H9 (cell line): ENCODE measurements around the gene RAPSN. TPM values are rescaled to one million over a fixed set of nuclear protein-coding genes. Genes with fewer than 3 reads are reported as not detected.

Experiments used
- DNase-seq: peaks from one replicate; pipeline ENCODE4 v3.0.0-alpha.2; 2017
- H2AFZ ChIP-seq: one replicate; pipeline ENCODE4 v1.6.1; 2013; ENCODE audit warnings: mild to moderate bottlenecking, low read length, control low read depth, moderate library complexity
- H2AK5ac ChIP-seq: 2 replicates; pipeline ENCODE4 v1.6.1; 2013; ENCODE audit warnings: low read length, control low read depth, mixed read lengths; ENCODE audit not compliant: insufficient read length
- H2BK120ac ChIP-seq: one replicate; pipeline ENCODE4 v1.6.1; 2013; ENCODE audit warnings: low read depth, mild to moderate bottlenecking, low read length, control low read depth, inconsistent platforms; ENCODE audit not compliant: poor library complexity, severe bottlenecking
- H2BK12ac ChIP-seq: 2 replicates; pipeline ENCODE4 v1.6.1; 2013; ENCODE audit warnings: low read length, control low read depth, mixed read lengths, low read depth; ENCODE audit not compliant: insufficient read length
- H2BK15ac ChIP-seq: 2 replicates; pipeline ENCODE4 v1.6.1; 2013; ENCODE audit warnings: low read depth, low read length, control low read depth
- H2BK20ac ChIP-seq: one replicate; pipeline ENCODE4 v1.6.1; 2013; ENCODE audit warnings: low read depth, mild to moderate bottlenecking, low read length, control low read depth, inconsistent platforms; ENCODE audit not compliant: poor library complexity, severe bottlenecking
- H2BK5ac ChIP-seq: 2 replicates; pipeline ENCODE4 v1.6.1; 2013; ENCODE audit warnings: low read length, control low read depth, mixed read lengths; ENCODE audit not compliant: insufficient read length
- H3K14ac ChIP-seq: 2 replicates; pipeline ENCODE4 v1.6.1; 2013; ENCODE audit warnings: low read length, control low read depth; ENCODE audit not compliant: insufficient read depth
- H3K18ac ChIP-seq: 2 replicates; pipeline ENCODE4 v1.6.1; 2013; ENCODE audit warnings: low read depth, mild to moderate bottlenecking, mixed read lengths, low read length, control low read depth; ENCODE audit not compliant: insufficient read length
- H3K23ac ChIP-seq: 2 replicates; pipeline ENCODE4 v1.6.1; 2013; ENCODE audit warnings: low read length, control low read depth, mixed read lengths, low read depth; ENCODE audit not compliant: insufficient read length
- H3K23me2 ChIP-seq: 2 replicates; pipeline ENCODE4 v1.6.1; 2013; ENCODE audit warnings: low read depth, mild to moderate bottlenecking, mixed read lengths, low read length, control low read depth; ENCODE audit not compliant: insufficient read length, poor library complexity, severe bottlenecking
- H3K27ac ChIP-seq: 2 replicates; pipeline ENCODE4 v1.5.1; 2013; ENCODE audit warnings: low read length, control low read depth, mixed read lengths, low read depth; ENCODE audit not compliant: insufficient read length
- H3K27me3 ChIP-seq: 2 replicates; pipeline ENCODE4 v1.6.1; 2013; ENCODE audit warnings: low read length, control low read depth, inconsistent platforms; ENCODE audit not compliant: insufficient read depth
- H3K4ac ChIP-seq: 2 replicates; pipeline ENCODE4 v1.6.1; 2013; ENCODE audit warnings: low read depth, mild to moderate bottlenecking, control low read depth, inconsistent platforms, low read length, moderate library complexity
- H3K4me1 ChIP-seq: 2 replicates; pipeline ENCODE4 v1.6.1; 2013; ENCODE audit warnings: low read length, control low read depth, inconsistent platforms; ENCODE audit not compliant: insufficient read depth
- H3K4me2 ChIP-seq: 2 replicates; pipeline ENCODE4 v1.6.1; 2013; ENCODE audit warnings: low read length, control low read depth, mixed read lengths; ENCODE audit not compliant: insufficient read length, insufficient read depth
- H3K56ac ChIP-seq: 2 replicates; pipeline ENCODE4 v1.6.1; 2013; ENCODE audit warnings: low read depth, mild to moderate bottlenecking, mixed read lengths, low read length, control low read depth; ENCODE audit not compliant: insufficient read length
- H3K79me1 ChIP-seq: 2 replicates; pipeline ENCODE4 v1.6.1; 2013; ENCODE audit warnings: low read depth, mild to moderate bottlenecking, moderate library complexity, low read length, control low read depth, inconsistent platforms; ENCODE audit not compliant: insufficient read depth, poor library complexity, severe bottlenecking
- H3K79me2 ChIP-seq: 2 replicates; pipeline ENCODE4 v1.6.1; 2013; ENCODE audit warnings: low read length, control low read depth, inconsistent platforms; ENCODE audit not compliant: insufficient read depth
- H3K9ac ChIP-seq: 2 replicates; pipeline ENCODE4 v1.6.1; 2013; ENCODE audit warnings: low read length, control low read depth, mixed read lengths; ENCODE audit not compliant: insufficient read length; ENCODE audit errors: extremely low read depth
- H3K9me3 ChIP-seq: one replicate; pipeline ENCODE4 v1.6.1; 2013; ENCODE audit warnings: low read depth, low read length, inconsistent platforms; ENCODE audit not compliant: control insufficient read depth
- H3T11ph ChIP-seq: one replicate; pipeline ENCODE4 v1.6.1; 2013; ENCODE audit warnings: mild to moderate bottlenecking, low read length, control low read depth, inconsistent platforms
- H4K20me1 ChIP-seq: one replicate; pipeline ENCODE4 v1.6.1; 2013; ENCODE audit not compliant: control insufficient read depth, insufficient read length, insufficient read depth
- H4K5ac ChIP-seq: 2 replicates; pipeline ENCODE4 v1.6.1; 2013; ENCODE audit warnings: low read depth, mild to moderate bottlenecking, mixed read lengths, low read length, control low read depth; ENCODE audit not compliant: insufficient read length
- H4K8ac ChIP-seq: replicated peaks from 2 replicates; pipeline ENCODE4 v1.6.1; 2013; ENCODE audit warnings: low read length, control low read depth, mixed read lengths, low read depth; ENCODE audit not compliant: insufficient read length
- H4K91ac ChIP-seq: 2 replicates; pipeline ENCODE4 v1.6.1; 2013; ENCODE audit warnings: low read depth, mild to moderate bottlenecking, moderate library complexity, mixed read lengths, low read length, control low read depth; ENCODE audit not compliant: insufficient read length
- H3K27ac Mint-ChIP-seq, 3 experiments: 2 replicates in 2 of 3; 3 replicates in 1 of 3; pipeline ENCODE4 v1.8.0; 2020 to 2021; ENCODE audit warnings: mixed read lengths in 3 of 3, mild to moderate bottlenecking in 1 of 3, moderate library complexity in 1 of 3
- H3K27me3 Mint-ChIP-seq: 2 replicates; pipeline ENCODE4 v1.8.0; 2021; ENCODE audit warnings: low read depth, mild to moderate bottlenecking, moderate library complexity, mixed read lengths
- H3K36me3 Mint-ChIP-seq, 3 experiments: 2 replicates in 2 of 3; 3 replicates in 1 of 3; pipeline ENCODE4 v1.8.0; 2020 to 2021; ENCODE audit warnings: low read depth in 3 of 3, mixed read lengths in 3 of 3; ENCODE audit not compliant: insufficient read depth in 1 of 3
- H3K4me1 Mint-ChIP-seq, 2 experiments: 2 replicates each; pipeline ENCODE4 v1.8.0; 2020; ENCODE audit warnings: mixed read lengths in 2 of 2
- H3K4me3 Mint-ChIP-seq, 2 experiments: 2 replicates in 1 of 2; 3 replicates in 1 of 2; pipeline ENCODE4 v1.8.0; 2020 to 2021; ENCODE audit warnings: mild to moderate bottlenecking in 2 of 2, mixed read lengths in 2 of 2, moderate library complexity in 1 of 2
- H3K9me3 Mint-ChIP-seq, 2 experiments: 2 replicates in 1 of 2; 3 replicates in 1 of 2; pipeline ENCODE4 v1.8.0; 2020; ENCODE audit warnings: mild to moderate bottlenecking in 2 of 2, mixed read lengths in 2 of 2, moderate library complexity in 1 of 2
- CTCF ChIP-seq: fragments of 200-600 bp; sonication (generic); conservative IDR thresholded peaks from 3 replicates; pipeline ENCODE4 v1.8.0; 2021; ENCODE audit warnings: antibody characterized with exemption, mild to moderate bottlenecking
- WGBS: extraction: QIAGEN DNeasy Blood & Tissue Kit; methylation state at CpG from one replicate; pipeline ENCODE4 v1.1.7; 2013; ENCODE audit warnings: missing lambda C conversion rate, low lambda C conversion rate, mixed read lengths; ENCODE audit not compliant: insufficient read length; ENCODE audit errors: extremely low coverage; 5-methylcytosine and 5-hydroxymethylcytosine counted together
- total RNA-seq: library from RNA; stranded (reverse); gene quantifications from 2 replicates; pipeline ENCODE4 v1.2.1, GENCODE V29; 2021

RAPSN gene
- total RNA-seq, 1 experiment from 2014 or later = 0.48 TPM

GRCh38 chr11:47445840-47446239 is 3.1 kb downstream of the RAPSN start:
- Histone ChIP-seq H3K27ac (no peak overlapping the region), H3K14ac (no peak overlapping the region), H3K23me2 (no peaks in the 10 kb centered on the region), H3K23ac (no peak overlapping the region), H2BK20ac (no peak overlapping the region), H3K4me1 (no peaks in the 10 kb centered on the region), H3K79me2 (no peaks in the 10 kb centered on the region), H3T11ph (no peak overlapping the region), H2BK15ac (no peak overlapping the region), H2AK5ac (no peak overlapping the region), H2BK12ac (no peak overlapping the region), H3K4ac (no peak overlapping the region), H3K9ac (no peak overlapping the region), H3K79me1 (no peaks in the 10 kb centered on the region), H4K5ac (no peak overlapping the region), H2AFZ (no peak overlapping the region), H2BK5ac (no peak overlapping the region), H4K91ac (no peak overlapping the region), H3K18ac (no peak overlapping the region), H3K27me3 (no peaks in the 10 kb centered on the region), H3K56ac (no peak overlapping the region), H2BK120ac (no peak overlapping the region), H3K4me2 (no peak overlapping the region), H4K20me1 (no peaks in the 10 kb centered on the region), H4K8ac (no peak overlapping the region), H3K9me3 (no peaks in the 10 kb centered on the region)
- H3K4me3 Mint-ChIP-seq = no peak overlapping the region
- DNase-seq = no peak
- no CpG with 5 or more reads among the region's 4 CpGs for WGBS
- H3K27me3 Mint-ChIP-seq = no peaks in the 10 kb centered on the region
- no peaks in the 10 kb centered on the region for H3K9me3 Mint-ChIP-seq
- no peak for TF ChIP-seq CTCF
- peaks cover 4% of the 10 kb centered on the region in 2 experiments; a peak in 2 of 4 replicates for H3K4me1 Mint-ChIP-seq
- no peaks in the 10 kb centered on the region for H3K36me3 Mint-ChIP-seq
- H3K27ac Mint-ChIP-seq = no peak overlapping the region
